ENCODE results near the gene RANBP1. TPM values are rescaled to one million over a fixed set of nuclear protein-coding genes. Genes with fewer than 3 reads are reported as not detected.

RANBP1 gene
- total and polyA plus RNA-seq, 9 of the 15 experiments (the other 6 are each of a cell fraction or from before 2014, with no cell fraction given): 162 to 2,891 (median 1,289) TPM

DNA sequence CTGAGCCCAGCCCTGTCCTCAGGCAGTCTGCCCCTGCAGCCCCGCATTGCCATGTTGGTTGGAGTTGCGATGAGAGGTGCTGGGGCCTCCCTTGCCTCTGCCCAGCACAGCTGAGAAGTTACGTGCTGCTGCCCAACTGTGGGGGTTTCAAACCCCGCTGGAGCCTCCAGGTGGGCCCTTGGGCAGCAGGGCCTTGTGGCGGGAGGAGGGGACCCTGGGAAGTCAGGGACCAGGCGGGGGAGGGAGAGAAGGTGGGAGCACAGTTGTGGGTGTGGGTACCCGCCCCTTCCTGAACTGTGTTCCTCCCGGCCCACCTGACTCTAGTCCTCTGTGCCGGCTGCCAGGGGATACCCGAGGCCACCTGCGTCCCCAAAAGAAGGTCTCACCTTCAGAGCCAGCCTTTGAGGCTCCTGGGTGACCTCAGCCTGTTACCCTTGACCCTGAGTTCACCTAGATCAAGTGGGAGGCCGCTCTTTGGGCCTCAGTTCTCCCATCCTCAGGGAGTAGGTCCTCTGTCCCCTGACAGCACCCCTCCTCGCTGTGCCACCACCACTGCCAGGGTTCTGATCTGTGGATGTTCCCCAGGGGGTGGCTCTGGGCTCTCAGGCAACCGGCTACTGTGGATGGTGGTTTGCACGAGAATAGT, 42.6 kb downstream of the RANBP1 start (continued):
- TF ChIP-seq, protein P1, sequence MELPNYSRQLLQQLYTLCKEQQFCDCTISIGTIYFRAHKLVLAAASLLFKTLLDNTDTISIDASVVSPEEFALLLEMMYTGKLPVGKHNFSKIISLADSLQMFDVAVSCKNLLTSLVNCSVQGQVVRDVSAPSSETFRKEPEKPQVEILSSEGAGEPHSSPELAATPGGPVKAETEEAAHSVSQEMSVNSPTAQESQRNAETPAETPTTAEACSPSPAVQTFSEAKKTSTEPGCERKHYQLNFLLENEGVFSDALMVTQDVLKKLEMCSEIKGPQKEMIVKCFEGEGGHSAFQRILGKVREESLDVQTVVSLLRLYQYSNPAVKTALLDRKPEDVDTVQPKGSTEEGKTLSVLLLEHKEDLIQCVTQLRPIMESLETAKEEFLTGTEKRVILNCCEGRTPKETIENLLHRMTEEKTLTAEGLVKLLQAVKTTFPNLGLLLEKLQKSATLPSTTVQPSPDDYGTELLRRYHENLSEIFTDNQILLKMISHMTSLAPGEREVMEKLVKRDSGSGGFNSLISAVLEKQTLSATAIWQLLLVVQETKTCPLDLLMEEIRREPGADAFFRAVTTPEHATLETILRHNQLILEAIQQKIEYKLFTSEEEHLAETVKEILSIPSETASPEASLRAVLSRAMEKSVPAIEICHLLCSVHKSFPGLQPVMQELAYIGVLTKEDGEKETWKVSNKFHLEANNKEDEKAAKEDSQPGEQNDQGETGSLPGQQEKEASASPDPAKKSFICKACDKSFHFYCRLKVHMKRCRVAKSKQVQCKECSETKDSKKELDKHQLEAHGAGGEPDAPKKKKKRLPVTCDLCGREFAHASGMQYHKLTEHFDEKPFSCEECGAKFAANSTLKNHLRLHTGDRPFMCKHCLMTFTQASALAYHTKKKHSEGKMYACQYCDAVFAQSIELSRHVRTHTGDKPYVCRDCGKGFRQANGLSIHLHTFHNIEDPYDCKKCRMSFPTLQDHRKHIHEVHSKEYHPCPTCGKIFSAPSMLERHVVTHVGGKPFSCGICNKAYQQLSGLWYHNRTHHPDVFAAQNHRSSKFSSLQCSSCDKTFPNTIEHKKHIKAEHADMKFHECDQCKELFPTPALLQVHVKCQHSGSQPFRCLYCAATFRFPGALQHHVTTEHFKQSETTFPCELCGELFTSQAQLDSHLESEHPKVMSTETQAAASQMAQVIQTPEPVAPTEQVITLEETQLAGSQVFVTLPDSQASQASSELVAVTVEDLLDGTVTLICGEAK (IDR thresholded peaks at IDR 0.05): no peak
- TF ChIP-seq, protein P1 (CRISPR knock-in tag; IDR thresholded peaks at IDR 0.05): 0 out of 2 replicates have a peak, but pooled peaks have one; percentile 32
- TF ChIP-seq PTRF (tag; IDR thresholded peaks at IDR 0.05) (no peak), PML (IDR thresholded peaks at IDR 0.05; ENCODE audit: low read length) (no peak), NR2F6 (CRISPR knock-in tag; IDR thresholded peaks at IDR 0.05) (no peak), HDAC6 (IDR thresholded peaks at IDR 0.05; ENCODE audit: low read depth, low read length) (0 out of 2 replicates have a peak, but pooled peaks have one; percentile 51), CHD1 (IDR thresholded peaks at IDR 0.05; ENCODE audit: low read length) (no peak), ZNF174 (CRISPR knock-in tag; IDR thresholded peaks at IDR 0.05) (no peak), ZNF76 (CRISPR knock-in tag; IDR thresholded peaks at IDR 0.05; ENCODE audit: borderline replicate concordance) (0 out of 2 replicates have a peak, but pooled peaks have one; percentile 21), NELFE (IDR thresholded peaks at IDR 0.05; ENCODE audit: insufficient read depth, insufficient read length) (no peak)
- TF ChIP-seq, protein P2, sequence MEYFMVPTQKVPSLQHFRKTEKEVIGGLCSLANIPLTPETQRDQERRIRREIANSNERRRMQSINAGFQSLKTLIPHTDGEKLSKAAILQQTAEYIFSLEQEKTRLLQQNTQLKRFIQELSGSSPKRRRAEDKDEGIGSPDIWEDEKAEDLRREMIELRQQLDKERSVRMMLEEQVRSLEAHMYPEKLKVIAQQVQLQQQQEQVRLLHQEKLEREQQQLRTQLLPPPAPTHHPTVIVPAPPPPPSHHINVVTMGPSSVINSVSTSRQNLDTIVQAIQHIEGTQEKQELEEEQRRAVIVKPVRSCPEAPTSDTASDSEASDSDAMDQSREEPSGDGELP (CRISPR knock-in tag; IDR thresholded peaks at IDR 0.05; ENCODE audit: borderline replicate concordance): peak; percentile 37; the same call in 1 of the 2 replicates
- TF ChIP-seq, protein P3, sequence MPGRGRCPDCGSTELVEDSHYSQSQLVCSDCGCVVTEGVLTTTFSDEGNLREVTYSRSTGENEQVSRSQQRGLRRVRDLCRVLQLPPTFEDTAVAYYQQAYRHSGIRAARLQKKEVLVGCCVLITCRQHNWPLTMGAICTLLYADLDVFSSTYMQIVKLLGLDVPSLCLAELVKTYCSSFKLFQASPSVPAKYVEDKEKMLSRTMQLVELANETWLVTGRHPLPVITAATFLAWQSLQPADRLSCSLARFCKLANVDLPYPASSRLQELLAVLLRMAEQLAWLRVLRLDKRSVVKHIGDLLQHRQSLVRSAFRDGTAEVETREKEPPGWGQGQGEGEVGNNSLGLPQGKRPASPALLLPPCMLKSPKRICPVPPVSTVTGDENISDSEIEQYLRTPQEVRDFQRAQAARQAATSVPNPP (IDR thresholded peaks at IDR 0.05; ENCODE audit: borderline replicate concordance, insufficient read depth, insufficient read length): no peak
- TF ChIP-seq, protein P4, sequence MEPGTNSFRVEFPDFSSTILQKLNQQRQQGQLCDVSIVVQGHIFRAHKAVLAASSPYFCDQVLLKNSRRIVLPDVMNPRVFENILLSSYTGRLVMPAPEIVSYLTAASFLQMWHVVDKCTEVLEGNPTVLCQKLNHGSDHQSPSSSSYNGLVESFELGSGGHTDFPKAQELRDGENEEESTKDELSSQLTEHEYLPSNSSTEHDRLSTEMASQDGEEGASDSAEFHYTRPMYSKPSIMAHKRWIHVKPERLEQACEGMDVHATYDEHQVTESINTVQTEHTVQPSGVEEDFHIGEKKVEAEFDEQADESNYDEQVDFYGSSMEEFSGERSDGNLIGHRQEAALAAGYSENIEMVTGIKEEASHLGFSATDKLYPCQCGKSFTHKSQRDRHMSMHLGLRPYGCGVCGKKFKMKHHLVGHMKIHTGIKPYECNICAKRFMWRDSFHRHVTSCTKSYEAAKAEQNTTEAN (CRISPR knock-in tag; IDR thresholded peaks at IDR 0.05): 0 out of 2 replicates have a peak, but pooled peaks have one; percentile 31
- TF ChIP-seq, protein P5, sequence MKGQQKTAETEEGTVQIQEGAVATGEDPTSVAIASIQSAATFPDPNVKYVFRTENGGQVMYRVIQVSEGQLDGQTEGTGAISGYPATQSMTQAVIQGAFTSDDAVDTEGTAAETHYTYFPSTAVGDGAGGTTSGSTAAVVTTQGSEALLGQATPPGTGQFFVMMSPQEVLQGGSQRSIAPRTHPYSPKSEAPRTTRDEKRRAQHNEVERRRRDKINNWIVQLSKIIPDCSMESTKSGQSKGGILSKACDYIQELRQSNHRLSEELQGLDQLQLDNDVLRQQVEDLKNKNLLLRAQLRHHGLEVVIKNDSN (CRISPR knock-in tag; IDR thresholded peaks at IDR 0.05): no peak

All from K562 (cell line).